ENCODE results near the gene MYL6. TPM values are rescaled to one million over a fixed set of nuclear protein-coding genes. Genes with fewer than 3 reads are reported as not detected.

The MYL6 gene
- total RNA-seq, 1 experiment from 2014 or later: 1,181 TPM

GRCh38 chr12:56152756-56153677, 5.1 kb upstream of the MYL6 start:
- Histone ChIP-seq H3K79me1 (ENCODE audit: insufficient read depth, low read depth, low read length, poor library complexity, severe bottlenecking) (no peaks in the 10 kb centered on the region), H3K14ac (ENCODE audit: insufficient read depth, low read length) (peak overlapping the region; percentile 40; the same call in 1 of the 2 replicates), H3K18ac (ENCODE audit: insufficient read length, low read depth, low read length) (no peak overlapping the region), H3K23ac (ENCODE audit: insufficient read length, low read depth, low read length) (no peak overlapping the region), H3K56ac (ENCODE audit: insufficient read length, low read depth, low read length) (no peak overlapping the region), H2BK5ac (ENCODE audit: insufficient read length, low read length) (no peak overlapping the region), H3K27me3 (ENCODE audit: insufficient read depth, low read length) (no peaks in the 10 kb centered on the region), H3K23me2 (ENCODE audit: insufficient read length, low read depth, low read length, poor library complexity, severe bottlenecking) (peaks cover 16% of the 10 kb centered on the region), H2AK5ac (ENCODE audit: insufficient read length, low read length) (no peak overlapping the region), H3K9me3 (ENCODE audit: control insufficient read depth, low read depth, low read length) (no peaks in the 10 kb centered on the region), H2BK15ac (ENCODE audit: low read depth, low read length) (no peak overlapping the region), H2BK20ac (ENCODE audit: low read depth, low read length, poor library complexity, severe bottlenecking) (no peak overlapping the region), H4K91ac (ENCODE audit: insufficient read length, low read depth, low read length) (no peak overlapping the region), H3K79me2 (ENCODE audit: insufficient read depth, low read length) (no peaks in the 10 kb centered on the region; the same call in 1 of the 2 replicates), H3K9ac (ENCODE audit: extremely low read depth, insufficient read length, low read length) (peak overlapping the region; percentile 82), H2BK12ac (ENCODE audit: insufficient read length, low read depth, low read length) (no peak overlapping the region), H4K5ac (ENCODE audit: insufficient read length, low read depth, low read length) (no peak overlapping the region), H4K8ac (replicated peaks; ENCODE audit: insufficient read length, low read depth, low read length) (no peak overlapping the region), H3K4ac (ENCODE audit: low read depth, low read length) (no peak overlapping the region), H2AFZ (ENCODE audit: low read length) (no peak overlapping the region), H3K27ac (ENCODE audit: insufficient read length, low read depth, low read length) (no peak overlapping the region), H3T11ph (ENCODE audit: low read length) (no peak overlapping the region), H3K4me2 (ENCODE audit: insufficient read depth, insufficient read length, low read length) (peak overlapping the region; percentile 83), H4K20me1 (ENCODE audit: control insufficient read depth, insufficient read depth, insufficient read length) (no peaks in the 10 kb centered on the region), H2BK120ac (ENCODE audit: low read depth, low read length, poor library complexity, severe bottlenecking) (no peak overlapping the region), H3K4me1 (ENCODE audit: insufficient read depth, low read length) (0 out of 2 replicates have a peak, but pooled peaks cover 2% of the 10 kb centered on the region)
- no peak for DNase-seq
- no peak for TF ChIP-seq CTCF (conservative IDR thresholded peaks at IDR 0.05)
- H3K9me3 Mint-ChIP-seq: no peaks in the 10 kb centered on the region; a peak in 1 of 5 replicates
- H3K27ac Mint-ChIP-seq: peak overlapping the region; percentile 90 to 95 (median 94); a peak in 6 of 7 replicates
- no peaks in the 10 kb centered on the region; the same call in 1 of the 2 replicates for H3K27me3 Mint-ChIP-seq (ENCODE audit: low read depth)
- peaks cover 26 to 35% of the 10 kb centered on the region in 2 experiments for H3K4me1 Mint-ChIP-seq
- H3K4me3 Mint-ChIP-seq: peak overlapping the region; percentile 90 to 95
- H3K36me3 Mint-ChIP-seq (ENCODE audit: insufficient read depth in 1 of 3, low read depth in 3 of 3): peaks cover 18 to 27% (median 24%) of the 10 kb centered on the region in 3 experiments; a peak in 6 of 7 replicates
- WGBS (ENCODE audit: extremely low coverage, insufficient read length, low lambda C conversion rate): no CpG with 5 or more reads among the region's 8 CpGs
